Stimulated activated naive CD8-positive, alpha-beta T cell treated with anti-CD3 and anti-CD28 coated beads, Interleukin-15, Interleukin-2, amounts not matched to agents 100 U/mL and 50 U/mL, for 24 hours (primary cell): Measurements from ENCODE around the gene NIPAL4.
A peak's percentile ranks its signal among the peaks of the same experiment; 100 is the strongest.

Source experiments
- ATAC-seq: fragments of 150-1000 bp; cut with Tn5 transposase; one replicate; pipeline ENCODE4 v1.10.0; 2021
- DNase-seq: peaks from one replicate; pipeline ENCODE4 v3.0.0; 2021

NIPAL4 gene

GRCh38 chr5:157485811-157486210 lies 25.8 kb downstream of the NIPAL4 start:
- no peak for DNase-seq
- ATAC-seq = peak; percentile 32

- ATAC-seq (peak; percentile 42), DNase-seq (no peak)
Measured at GRCh38 chr5:157486221-157486681, 26.2 kb downstream of the NIPAL4 start.

- DNase-seq (no peak), ATAC-seq (no peak)
Measured at GRCh38 chr5:157486861-157487260, 26.8 kb downstream of the NIPAL4 start.

GRCh38 chr5:157487358-157487757 lies 27.3 kb downstream of the NIPAL4 start:
- ATAC-seq (no peak), DNase-seq (no peak)

- DNase-seq = no peak
- ATAC-seq = no peak
Measured at GRCh38 chr5:157491471-157491995, 31.5 kb downstream of the NIPAL4 start.

- DNase-seq (no peak), ATAC-seq (no peak)
Measured at GRCh38 chr5:157492886-157493285, 32.9 kb downstream of the NIPAL4 start.

- no peak for DNase-seq
- no peak for ATAC-seq
Measured at GRCh38 chr5:157494178-157494832, 34.3 kb downstream of the NIPAL4 start.

GRCh38 chr5:157496864-157497263 lies 36.9 kb downstream of the NIPAL4 start:
- ATAC-seq = no peak
- no peak for DNase-seq

GRCh38 chr5:157497875-157498611 lies 38.0 kb downstream of the NIPAL4 start:
- no peak for DNase-seq
- no peak for ATAC-seq

- DNase-seq (no peak), ATAC-seq (peak; percentile 25)
Measured at GRCh38 chr5:157502143-157502647, 42.2 kb downstream of the NIPAL4 start.

GRCh38 chr5:157504053-157504452 lies 44.0 kb downstream of the NIPAL4 start:
- no peak for ATAC-seq
- no peak for DNase-seq

GRCh38 chr5:157505496-157505895 lies 45.5 kb downstream of the NIPAL4 start:
- no peak for ATAC-seq
- DNase-seq = no peak

GRCh38 chr5:157506066-157506590 lies 46.1 kb downstream of the NIPAL4 start:
- ATAC-seq = no peak
- DNase-seq = no peak

GRCh38 chr5:157506981-157507780 lies 47.2 kb downstream of the NIPAL4 start:
- DNase-seq = no peak

GRCh38 chr5:157509093-157509492 lies 49.1 kb downstream of the NIPAL4 start:
- DNase-seq = no peak

More at GRCh38 chr5:157506981-157507780, 47.2 kb downstream of the NIPAL4 start:
- no peak for ATAC-seq

GRCh38 chr5:157509587-157509986 lies 49.6 kb downstream of the NIPAL4 start:
- DNase-seq = no peak
- ATAC-seq = no peak

More at GRCh38 chr5:157509093-157509492, 49.1 kb downstream of the NIPAL4 start:
- ATAC-seq = no peak

GRCh38 chr5:157510682-157511081 lies 50.7 kb downstream of the NIPAL4 start:
- ATAC-seq (no peak), DNase-seq (no peak)

- DNase-seq = no peak
- ATAC-seq = peak; percentile 25
Measured at GRCh38 chr5:157511651-157512644, 51.9 kb downstream of the NIPAL4 start.

GRCh38 chr5:157513182-157513581 lies 53.2 kb downstream of the NIPAL4 start:
- ATAC-seq = no peak
- no peak for DNase-seq

GRCh38 chr5:157514974-157515373 lies 55.0 kb downstream of the NIPAL4 start:
- DNase-seq (no peak), ATAC-seq (no peak)

GRCh38 chr5:157516006-157516405 lies 56.0 kb downstream of the NIPAL4 start:
- ATAC-seq = peak; percentile 88

More at GRCh38 chr5:157516006-157516405, 56.0 kb downstream of the NIPAL4 start:
- no peak for DNase-seq
